C4-2B (cell line): ENCODE measurements around the gene PTPN23.

Experiments used
- H3K27ac ChIP-seq: fragments of 450-650 bp; 2 replicates; pipeline ENCODE4 v1.5.1; 2017
- CTCF ChIP-seq: fragments of 450-650 bp; conservative IDR thresholded peaks from 2 replicates; pipeline ENCODE4 v1.5.1; 2017; ENCODE audit warnings: mild to moderate bottlenecking
- ZFX ChIP-seq: fragments of 450-650 bp; IDR thresholded peaks from 2 replicates; pipeline ENCODE4 v1.6.1; 2017

Gene PTPN23

DNA sequence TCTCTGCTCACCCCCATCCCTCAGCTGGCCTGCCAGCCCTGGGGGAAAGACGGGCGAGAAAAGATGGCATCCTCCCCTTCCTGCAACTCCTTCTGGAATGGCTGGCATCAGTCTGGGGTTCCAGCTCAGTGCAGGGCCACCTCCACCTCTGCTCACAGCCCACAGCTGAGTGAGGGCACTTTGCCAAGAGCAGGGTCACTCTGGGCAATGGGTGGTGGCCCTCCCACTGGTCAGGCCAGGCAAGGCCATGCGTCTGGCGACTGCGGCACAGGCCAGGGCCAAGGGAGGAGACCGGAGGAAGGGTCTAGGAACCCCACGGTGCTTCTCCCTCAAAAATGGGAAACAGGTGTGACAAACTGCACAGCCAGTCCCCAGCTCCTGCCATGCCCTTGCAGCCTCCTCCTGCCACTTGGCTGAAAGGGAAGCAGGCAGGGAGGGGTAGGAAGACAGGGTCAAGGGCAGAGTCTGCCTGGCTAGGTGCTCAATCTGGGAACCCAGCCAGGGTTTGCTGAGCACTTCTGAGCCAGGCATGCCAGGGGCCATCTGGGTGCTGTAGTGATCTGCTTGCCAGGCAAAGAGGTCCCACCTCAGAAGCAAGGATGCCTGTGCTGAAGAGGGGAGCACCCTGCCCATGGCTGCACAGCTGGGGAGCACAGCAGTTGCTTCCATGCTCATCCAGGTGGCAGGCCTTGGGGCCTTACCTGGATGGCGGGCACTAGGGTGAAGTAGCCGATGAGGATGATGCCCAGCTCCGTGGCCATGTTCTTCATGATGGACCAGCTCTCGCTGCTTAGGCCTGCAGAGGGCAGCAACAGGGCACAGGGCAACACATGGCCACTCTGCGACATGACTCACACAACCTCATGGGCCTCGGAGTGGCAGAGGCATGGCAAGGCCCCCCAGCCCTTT lies 41.2 kb downstream of the PTPN23 start:
- TF ChIP-seq CTCF (no peak; the same call in 1 of the 2 replicates), ZFX (no peak)
- peak overlapping the region; percentile 44 for H3K27ac ChIP-seq

DNA sequence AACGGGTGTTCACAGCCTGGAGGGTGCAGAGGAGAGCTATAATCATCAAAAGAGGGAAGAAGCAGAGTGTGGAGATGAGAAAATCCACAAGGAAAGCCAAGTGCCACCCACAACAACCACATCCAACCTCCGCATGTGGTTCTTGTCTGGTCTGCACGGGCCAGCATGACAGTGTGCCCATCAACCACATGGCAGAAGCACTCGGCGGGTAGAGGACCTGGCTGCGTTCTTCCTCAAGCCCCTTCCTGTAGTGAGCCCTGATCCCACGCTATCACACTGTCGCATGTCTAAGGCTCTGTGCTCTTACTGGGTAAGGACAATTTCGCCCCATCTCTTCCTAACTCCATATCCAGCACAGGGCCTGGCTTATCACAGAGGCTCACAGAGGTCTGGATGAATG lies 41.9 kb downstream of the PTPN23 start:
- H3K27ac ChIP-seq = peak overlapping the region; percentile 44
- TF ChIP-seq CTCF (no peak), ZFX (no peak)

- TF ChIP-seq CTCF (no peak), ZFX (no peak)
- no peak overlapping the region for H3K27ac ChIP-seq
Measured at GRCh38 chr3:47423548-47424145, 42.8 kb downstream of the PTPN23 start.

GRCh38 chr3:47424434-47425382 lies 43.9 kb downstream of the PTPN23 start:
- no peak for TF ChIP-seq CTCF
- no peak for TF ChIP-seq ZFX
- no peak overlapping the region for H3K27ac ChIP-seq

GRCh38 chr3:47425383-47425778 lies 44.6 kb downstream of the PTPN23 start:
- H3K27ac ChIP-seq = no peak overlapping the region
- TF ChIP-seq CTCF = no peak

GRCh38 chr3:47425959-47426358 lies 45.1 kb downstream of the PTPN23 start:
- no peak for TF ChIP-seq CTCF
- no peak for TF ChIP-seq ZFX
- no peak overlapping the region for H3K27ac ChIP-seq
